Measurements from ENCODE around the gene DPAGT1.
A peak's percentile ranks its signal among the peaks of the same experiment; 100 is the strongest.

The DPAGT1 gene

DNA sequence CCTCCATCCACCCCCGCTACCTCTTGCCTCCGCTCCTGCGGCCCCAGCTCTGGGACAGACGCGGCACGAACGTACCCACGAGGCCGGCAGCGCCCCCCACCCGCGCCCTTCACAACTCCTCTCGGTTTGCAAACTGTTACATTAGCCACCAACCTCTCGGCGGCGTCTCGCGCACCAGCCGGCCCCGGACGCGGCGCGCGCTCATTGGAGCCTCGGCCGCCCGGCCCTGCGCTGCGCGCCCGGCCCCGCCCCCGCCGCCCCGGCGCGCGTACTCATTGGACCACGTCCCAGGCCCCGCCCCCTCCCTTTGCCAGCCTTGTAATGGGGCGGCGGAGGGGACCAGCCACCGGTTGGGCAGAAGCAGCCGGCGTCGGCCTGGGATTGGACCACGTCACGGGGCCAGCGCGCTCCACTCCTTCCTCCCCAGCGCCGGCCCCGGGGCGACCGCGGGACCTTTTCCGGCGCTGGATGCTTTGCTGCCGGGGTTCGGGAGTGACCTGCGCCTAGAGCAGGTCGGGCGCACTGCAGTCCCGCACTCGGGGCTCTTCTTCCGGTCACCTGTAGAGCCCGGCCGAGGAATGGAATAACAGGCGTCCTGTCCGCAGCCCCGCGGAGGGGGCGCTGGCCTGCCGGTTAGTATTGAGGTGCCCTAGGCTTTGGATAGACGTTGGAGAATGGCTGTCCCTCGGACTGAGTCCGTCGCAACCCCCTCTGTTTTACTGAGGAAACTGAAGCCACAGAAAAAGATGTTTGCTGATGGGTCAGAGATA, 44.5 kb downstream of the DPAGT1 start, which contains the start of gene HYOU1:
TSS of gene HYOU1 (minus strand) at position 206 of the 770 bp plus-strand sequence. CDS start 1,045 bp downstream, outside the sequence.
- DNase-seq, result peak; percentile 99

DNA sequence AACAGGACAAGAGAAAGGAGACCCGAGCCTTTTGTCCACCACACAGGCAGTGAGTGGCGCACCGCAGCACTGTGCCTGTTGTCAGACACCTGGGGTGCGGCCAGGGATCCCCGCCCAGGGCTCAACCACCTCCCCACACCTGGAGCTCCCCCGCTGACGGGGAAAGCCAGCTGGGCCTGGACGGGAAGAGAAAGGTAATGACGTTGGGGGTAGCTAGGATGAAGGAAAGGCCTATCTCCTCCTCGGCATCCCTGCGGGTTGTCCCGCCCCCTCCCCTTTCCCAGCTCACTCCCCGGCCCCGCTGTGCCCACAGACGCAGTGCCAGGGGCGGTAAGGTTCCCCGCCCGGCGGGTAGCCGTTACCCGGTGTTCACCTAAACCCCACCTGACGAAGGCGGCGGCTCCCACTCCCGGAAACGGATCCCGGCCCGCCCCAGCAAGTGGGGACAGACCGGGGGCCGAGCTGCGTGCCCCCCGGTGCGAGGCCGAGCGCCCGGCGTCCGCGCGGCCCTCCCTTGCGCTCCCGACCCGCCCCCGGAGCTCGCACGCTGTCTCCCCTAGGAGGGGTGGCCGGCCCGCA, 45.1 kb downstream of the DPAGT1 start:
- DNase-seq, result no peak

DNA sequence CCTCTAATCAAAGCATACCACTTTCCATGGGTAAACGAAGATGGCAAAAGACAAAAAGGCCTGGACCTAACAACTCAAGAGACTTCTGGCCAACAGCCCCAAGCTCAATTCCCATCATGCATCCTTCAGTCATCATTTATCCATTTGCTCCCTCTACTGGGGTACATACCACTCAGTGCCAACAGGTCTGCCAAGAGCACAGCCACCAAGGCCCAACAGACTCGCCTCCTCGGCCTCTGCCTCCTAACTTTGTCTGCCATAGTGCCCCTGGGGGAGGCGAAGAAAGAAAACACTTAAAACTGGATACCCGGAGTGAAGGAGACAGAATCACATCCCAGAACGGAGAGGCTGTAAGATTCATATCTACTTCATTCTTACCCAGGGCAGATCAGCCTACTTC, 45.8 kb downstream of the DPAGT1 start:
- no peak for DNase-seq

DNA sequence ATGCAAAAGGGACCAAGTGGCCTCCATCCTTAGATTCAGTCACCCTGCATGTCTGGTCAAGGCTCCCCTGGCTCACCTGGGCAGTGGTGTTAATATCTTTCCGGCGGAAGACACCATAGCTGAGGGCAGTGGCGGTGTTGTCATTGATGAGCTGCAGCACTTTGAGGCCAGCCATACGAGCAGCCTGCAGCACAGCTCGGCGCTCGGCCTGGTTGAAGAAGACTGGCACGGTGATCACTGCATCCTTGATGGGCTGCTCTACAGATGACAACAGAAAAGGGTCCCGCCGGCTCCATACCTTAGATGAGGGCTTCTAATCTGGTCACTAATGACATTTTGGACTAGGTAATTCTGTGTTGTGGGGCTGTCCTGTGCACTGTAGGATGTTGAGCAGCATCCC, 47.2 kb downstream of the DPAGT1 start:
- DNase-seq, result no peak

DNA sequence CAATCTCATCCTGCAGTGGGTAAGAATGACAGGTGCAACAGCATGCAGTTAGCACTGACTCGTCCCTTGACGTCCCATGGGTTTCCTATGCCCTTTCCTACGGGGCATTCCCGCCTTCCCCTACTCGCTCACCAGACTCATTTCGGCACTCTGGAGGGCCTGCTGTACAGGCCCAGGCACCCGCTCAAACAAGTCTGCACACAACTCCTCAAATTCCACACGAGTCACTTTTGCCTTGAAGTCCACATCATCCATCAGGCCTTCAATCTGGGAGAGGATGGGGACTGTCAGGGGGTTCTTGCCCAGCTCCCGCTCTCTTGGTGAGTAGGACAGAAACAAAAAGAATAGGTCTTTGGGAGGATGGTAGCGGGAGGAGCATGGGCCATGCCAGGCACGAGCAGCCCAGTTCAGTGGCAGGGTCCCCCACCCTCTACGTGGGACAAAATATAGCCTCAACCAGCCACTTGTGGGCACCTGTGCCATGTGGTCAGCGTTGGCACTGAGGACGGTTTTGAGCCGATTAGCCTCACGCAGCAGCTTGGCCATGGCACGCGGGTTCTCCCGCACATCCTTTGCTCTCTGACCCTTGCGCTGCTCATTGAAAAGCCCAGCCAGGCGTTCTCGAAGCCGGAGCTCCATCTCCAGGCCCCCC, 49.4 kb downstream of the DPAGT1 start:
- DNase-seq, result no peak

DNA sequence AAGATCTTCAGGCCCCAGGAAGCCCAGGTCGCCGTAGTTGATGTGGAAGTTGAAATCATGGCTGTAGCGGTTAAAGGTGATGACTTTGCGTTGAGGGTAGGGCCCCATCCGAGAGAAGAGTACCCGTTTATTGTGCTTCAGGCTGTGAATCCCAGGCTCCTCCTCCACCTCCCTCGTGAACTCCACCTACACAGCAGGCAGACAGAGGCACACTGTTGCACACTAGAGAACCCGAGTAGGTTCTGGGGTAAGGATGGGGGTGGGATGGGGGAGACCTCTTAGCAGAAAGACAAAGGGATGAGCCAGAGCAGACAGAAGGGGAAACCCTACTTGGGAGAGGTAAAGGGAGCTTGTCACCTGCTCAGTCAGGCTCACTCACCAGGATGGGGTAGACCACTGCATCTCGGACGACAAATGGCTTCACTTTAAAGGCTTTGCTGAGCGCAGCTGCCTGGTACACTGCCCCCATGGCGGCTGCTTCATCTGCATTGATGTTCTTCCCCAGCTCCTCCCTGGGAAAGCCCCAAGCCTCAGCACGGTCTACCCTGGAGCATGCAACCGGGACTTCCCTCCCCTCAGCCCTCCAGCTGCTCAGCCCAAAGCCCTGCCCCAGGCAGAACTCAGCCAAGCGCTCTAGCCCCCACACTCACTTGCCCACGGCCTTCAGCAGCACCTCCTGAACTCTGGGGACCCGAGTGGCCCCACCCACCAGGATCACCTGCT, 50.1 kb downstream of the DPAGT1 start:
- DNase-seq, result no peak

DNA sequence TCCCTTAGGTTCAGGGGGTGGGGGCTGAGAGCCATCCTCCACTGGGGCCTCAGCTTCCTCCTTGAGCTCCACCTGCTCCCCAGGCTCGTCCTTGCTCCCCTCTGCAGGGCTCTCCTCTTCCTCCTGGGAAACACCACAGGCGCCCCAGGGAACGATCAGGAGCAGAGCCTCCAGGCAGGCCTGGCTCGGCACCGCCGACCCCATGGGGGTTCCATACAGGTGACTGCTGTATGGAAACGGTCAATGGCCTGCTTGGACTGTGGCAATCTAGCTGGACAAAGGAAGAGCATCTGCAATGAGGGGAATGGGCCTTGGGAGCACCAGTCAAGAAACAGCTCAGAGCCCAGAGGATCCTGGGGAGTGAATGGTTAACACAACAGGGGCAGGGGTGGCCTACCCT, 52.6 kb downstream of the DPAGT1 start:
- no peak for DNase-seq

DNA sequence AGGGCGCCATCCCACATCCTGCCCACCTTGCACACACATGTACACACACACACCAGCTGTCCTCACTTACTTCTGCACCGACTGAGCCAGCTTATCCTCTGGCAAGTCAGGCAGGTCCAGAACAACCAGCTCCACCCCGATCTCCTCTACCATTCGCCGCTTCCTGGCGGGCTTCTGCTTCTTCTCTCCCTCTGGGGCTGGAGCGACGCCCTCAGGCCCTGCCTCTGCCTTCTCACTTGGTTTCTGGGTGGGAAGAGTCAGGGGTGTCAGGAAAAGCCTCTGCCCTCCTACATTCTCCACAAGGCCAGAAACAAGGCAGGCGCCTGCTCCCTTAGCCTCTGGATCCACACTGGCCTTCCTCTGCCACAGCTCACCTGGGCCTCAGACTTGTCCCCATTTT, 53.0 kb downstream of the DPAGT1 start:
- DNase-seq, result no peak

DNA sequence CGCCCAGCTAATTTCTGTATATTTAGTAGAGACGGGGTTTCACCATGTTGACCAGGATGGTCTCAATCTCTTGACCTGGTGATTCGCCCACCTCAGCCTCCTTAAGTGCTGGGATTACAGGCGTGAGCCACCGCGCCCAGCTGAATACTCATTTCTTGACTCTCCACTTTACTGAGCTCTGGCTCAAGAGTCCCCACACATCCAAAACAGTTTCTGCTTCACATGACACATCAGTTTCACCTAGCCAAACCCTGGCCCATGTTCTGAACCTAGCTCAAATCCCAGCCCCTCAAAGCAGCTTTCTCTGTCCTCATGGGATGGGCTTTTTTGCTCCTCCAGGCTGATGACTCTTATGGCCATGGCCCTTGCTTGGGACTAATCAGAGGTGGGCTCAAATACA, 54.4 kb downstream of the DPAGT1 start:
- no peak for DNase-seq
